ENCODE data around the gene KLHL36. TPM values are rescaled to one million over a fixed set of nuclear protein-coding genes. Genes with fewer than 3 reads are reported as not detected.

The KLHL36 gene
- total and polyA plus RNA-seq, 9 of the 15 experiments (the other 6 are each of a cell fraction or from before 2014, with no cell fraction given) = 2.1 to 51.2 (median 18.5) TPM

DNA sequence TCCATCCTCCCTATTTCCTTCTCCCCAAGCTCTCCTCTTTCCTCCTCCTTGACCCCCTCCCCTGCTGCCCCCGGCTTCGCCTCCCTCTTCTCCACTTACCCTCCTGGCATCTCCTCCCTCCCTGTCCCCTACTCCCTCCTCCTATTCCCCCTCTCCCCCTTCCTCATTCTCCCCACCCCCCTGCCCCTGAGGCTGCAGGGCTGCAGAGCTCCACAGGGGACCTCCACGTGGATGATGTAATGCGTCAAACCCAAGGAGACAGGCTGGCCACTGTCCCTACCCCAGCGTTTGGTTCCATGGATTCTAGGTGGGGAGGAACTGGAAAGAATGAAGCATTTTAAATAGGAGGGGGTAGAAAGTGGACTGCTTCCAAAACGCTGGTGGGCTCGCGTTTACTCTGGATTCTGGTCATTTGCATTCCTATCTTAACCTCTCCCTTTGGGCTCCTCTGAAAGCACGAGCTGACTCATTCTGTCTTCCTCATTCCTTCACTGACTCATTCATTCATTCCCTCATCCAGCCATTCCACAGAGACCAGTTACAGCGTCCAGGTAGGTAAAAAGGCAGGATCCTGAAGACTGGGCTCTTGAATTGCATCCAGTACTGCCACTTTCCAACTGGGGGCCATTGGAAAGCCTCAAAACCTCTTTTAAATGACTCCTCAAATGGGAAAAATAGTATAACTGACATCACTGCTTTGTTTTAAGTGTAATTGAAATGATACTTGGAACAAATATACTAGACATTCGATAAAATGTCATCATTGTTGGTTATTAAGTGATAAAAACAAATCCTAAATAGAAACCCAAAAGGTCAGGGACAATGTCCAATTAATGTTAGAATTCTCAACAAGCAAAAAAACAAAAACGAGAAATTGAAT is 29.5 kb upstream of the KLHL36 start (continued):
- TF ChIP-seq, protein P1, sequence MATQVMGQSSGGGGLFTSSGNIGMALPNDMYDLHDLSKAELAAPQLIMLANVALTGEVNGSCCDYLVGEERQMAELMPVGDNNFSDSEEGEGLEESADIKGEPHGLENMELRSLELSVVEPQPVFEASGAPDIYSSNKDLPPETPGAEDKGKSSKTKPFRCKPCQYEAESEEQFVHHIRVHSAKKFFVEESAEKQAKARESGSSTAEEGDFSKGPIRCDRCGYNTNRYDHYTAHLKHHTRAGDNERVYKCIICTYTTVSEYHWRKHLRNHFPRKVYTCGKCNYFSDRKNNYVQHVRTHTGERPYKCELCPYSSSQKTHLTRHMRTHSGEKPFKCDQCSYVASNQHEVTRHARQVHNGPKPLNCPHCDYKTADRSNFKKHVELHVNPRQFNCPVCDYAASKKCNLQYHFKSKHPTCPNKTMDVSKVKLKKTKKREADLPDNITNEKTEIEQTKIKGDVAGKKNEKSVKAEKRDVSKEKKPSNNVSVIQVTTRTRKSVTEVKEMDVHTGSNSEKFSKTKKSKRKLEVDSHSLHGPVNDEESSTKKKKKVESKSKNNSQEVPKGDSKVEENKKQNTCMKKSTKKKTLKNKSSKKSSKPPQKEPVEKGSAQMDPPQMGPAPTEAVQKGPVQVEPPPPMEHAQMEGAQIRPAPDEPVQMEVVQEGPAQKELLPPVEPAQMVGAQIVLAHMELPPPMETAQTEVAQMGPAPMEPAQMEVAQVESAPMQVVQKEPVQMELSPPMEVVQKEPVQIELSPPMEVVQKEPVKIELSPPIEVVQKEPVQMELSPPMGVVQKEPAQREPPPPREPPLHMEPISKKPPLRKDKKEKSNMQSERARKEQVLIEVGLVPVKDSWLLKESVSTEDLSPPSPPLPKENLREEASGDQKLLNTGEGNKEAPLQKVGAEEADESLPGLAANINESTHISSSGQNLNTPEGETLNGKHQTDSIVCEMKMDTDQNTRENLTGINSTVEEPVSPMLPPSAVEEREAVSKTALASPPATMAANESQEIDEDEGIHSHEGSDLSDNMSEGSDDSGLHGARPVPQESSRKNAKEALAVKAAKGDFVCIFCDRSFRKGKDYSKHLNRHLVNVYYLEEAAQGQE (IDR thresholded peaks at IDR 0.05; ENCODE audit: borderline replicate concordance) = no peak
- TF ChIP-seq, protein P1 (CRISPR knock-in tag; IDR thresholded peaks at IDR 0.05; ENCODE audit: low read depth) = no peak
- TF ChIP-seq KDM2B (CRISPR knock-in tag; IDR thresholded peaks at IDR 0.05) = no peak
- TF ChIP-seq ZNF436 (CRISPR knock-in tag; IDR thresholded peaks at IDR 0.05) = no peak
- TF ChIP-seq ZSCAN29 (IDR thresholded peaks at IDR 0.05) = no peak
- TF ChIP-seq ELF4 (CRISPR knock-in tag; IDR thresholded peaks at IDR 0.05) = peak; percentile 64
- TF ChIP-seq MBD2 (IDR thresholded peaks at IDR 0.05; ENCODE audit: borderline replicate concordance, low read depth) = no peak
- no peak for TF ChIP-seq SAFB2 (IDR thresholded peaks at IDR 0.05; ENCODE audit: borderline replicate concordance, low read depth, low read length, severe bottlenecking)
- TF ChIP-seq HEY1 (CRISPR knock-in tag; IDR thresholded peaks at IDR 0.05; ENCODE audit: borderline replicate concordance) = no peak
- TF ChIP-seq TAL1 (IDR thresholded peaks at IDR 0.05) = no peak
- TF ChIP-seq, protein P2, sequence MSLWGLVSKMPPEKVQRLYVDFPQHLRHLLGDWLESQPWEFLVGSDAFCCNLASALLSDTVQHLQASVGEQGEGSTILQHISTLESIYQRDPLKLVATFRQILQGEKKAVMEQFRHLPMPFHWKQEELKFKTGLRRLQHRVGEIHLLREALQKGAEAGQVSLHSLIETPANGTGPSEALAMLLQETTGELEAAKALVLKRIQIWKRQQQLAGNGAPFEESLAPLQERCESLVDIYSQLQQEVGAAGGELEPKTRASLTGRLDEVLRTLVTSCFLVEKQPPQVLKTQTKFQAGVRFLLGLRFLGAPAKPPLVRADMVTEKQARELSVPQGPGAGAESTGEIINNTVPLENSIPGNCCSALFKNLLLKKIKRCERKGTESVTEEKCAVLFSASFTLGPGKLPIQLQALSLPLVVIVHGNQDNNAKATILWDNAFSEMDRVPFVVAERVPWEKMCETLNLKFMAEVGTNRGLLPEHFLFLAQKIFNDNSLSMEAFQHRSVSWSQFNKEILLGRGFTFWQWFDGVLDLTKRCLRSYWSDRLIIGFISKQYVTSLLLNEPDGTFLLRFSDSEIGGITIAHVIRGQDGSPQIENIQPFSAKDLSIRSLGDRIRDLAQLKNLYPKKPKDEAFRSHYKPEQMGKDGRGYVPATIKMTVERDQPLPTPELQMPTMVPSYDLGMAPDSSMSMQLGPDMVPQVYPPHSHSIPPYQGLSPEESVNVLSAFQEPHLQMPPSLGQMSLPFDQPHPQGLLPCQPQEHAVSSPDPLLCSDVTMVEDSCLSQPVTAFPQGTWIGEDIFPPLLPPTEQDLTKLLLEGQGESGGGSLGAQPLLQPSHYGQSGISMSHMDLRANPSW (CRISPR knock-in tag; IDR thresholded peaks at IDR 0.05) = no peak
- TF ChIP-seq, protein P3, sequence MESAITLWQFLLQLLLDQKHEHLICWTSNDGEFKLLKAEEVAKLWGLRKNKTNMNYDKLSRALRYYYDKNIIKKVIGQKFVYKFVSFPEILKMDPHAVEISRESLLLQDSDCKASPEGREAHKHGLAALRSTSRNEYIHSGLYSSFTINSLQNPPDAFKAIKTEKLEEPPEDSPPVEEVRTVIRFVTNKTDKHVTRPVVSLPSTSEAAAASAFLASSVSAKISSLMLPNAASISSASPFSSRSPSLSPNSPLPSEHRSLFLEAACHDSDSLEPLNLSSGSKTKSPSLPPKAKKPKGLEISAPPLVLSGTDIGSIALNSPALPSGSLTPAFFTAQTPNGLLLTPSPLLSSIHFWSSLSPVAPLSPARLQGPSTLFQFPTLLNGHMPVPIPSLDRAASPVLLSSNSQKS (CRISPR knock-in tag; IDR thresholded peaks at IDR 0.05) = no peak
- peak; percentile 87 for TF ChIP-seq C11orf30 (IDR thresholded peaks at IDR 0.05; ENCODE audit: low read depth)
- peak; percentile 80 for TF ChIP-seq ZNF316 (IDR thresholded peaks at IDR 0.05)
- TF ChIP-seq ZNF780A (CRISPR knock-in tag; IDR thresholded peaks at IDR 0.05) = no peak
- no peak for TF ChIP-seq SIN3A (IDR thresholded peaks at IDR 0.05; ENCODE audit: borderline replicate concordance in 2 of 2, control insufficient read depth in 1 of 2, low read depth in 2 of 2, low read length in 2 of 2)
- TF ChIP-seq DIDO1 (tag; IDR thresholded peaks at IDR 0.05; ENCODE audit: low read depth) = no peak
